Measurements from ENCODE around the gene BTNL3.
"Not testable (repeated sequence)": the region's sequence is repeated elsewhere in the genome, so short reads cannot be mapped to it uniquely, and the experiment has no call there.

The BTNL3 gene

DNA sequence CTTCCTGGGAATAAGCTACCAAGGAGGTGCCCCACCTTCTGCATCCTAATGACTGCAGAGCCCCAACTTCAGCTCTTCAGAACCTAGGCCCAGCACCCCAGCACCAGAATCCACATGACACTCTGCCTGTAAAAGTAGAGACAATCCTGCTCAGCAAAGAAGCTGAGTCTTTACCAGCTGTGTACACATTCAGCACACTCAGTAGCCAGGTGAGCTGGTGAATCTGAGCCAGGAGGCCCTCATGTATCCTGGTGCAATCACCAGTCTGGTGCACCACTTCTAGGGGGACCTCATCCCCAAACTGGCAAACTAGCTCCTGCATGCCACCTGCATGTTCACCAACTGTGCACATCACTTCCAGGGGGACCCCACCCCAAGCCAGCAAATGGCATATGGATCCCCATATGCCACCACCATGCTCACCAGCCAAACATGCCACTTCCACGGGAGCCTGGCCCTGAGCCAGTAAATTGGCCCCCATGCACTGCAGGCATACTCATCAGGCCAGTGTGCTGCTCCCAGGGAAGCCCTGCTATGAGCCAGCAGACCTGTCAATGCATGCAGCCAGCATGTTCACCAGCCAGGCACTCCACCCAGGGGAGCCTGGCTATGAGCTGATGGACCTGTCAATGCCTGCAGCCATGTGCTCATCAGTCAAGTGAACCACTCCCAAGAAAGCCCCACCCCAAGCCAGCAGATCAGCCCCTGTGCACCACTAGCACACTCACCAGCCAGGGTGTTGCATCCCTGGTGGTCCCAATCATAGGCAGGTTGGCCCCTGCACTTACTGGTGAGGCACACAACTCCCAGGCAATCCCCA lies 35.8 kb downstream of the BTNL3 start:
- DNase-seq (ENCODE audit: low spot score), result no peak

- no peak for DNase-seq (ENCODE audit: low spot score)
Measured at GRCh38 chr5:181027452-181028031, 38.9 kb downstream of the BTNL3 start.

- DNase-seq (ENCODE audit: low spot score), result no peak
Measured at GRCh38 chr5:181028032-181028819, 39.6 kb downstream of the BTNL3 start.

- no peak for DNase-seq (ENCODE audit: low spot score)
Measured at GRCh38 chr5:181031716-181032115, 43.1 kb downstream of the BTNL3 start.

GRCh38 chr5:181035991-181036815 lies 47.6 kb downstream of the BTNL3 start:
- no peak for DNase-seq (ENCODE audit: low spot score)

GRCh38 chr5:181036816-181037364 lies 48.2 kb downstream of the BTNL3 start:
- DNase-seq (ENCODE audit: low spot score), result no peak

DNA sequence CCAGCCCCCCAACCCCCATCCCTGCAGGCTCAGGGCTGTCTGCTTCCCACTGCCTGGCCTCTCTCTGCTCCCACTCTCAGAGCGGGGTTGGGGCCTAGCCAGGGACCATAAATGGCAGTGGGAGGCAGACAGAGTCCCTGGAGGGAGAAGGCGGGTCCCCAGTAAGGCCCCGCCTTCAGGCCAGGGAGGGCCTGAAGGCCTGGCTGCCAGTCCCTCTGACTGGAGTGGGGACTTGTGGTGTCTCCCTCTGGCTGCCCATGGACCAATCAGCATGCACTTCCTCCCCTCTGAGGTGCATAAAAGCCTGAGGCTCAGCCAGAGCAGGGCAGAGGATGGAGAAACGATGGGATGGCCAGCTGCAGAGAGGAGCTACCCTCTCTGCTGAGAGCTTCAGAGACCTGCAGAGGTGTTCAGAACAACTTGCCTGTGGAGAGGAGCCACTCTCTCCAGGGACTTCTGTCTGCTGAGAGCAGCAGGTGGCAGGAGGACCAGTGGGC lies 48.8 kb downstream of the BTNL3 start:
- DNase-seq (ENCODE audit: low spot score), result no peak

DNA sequence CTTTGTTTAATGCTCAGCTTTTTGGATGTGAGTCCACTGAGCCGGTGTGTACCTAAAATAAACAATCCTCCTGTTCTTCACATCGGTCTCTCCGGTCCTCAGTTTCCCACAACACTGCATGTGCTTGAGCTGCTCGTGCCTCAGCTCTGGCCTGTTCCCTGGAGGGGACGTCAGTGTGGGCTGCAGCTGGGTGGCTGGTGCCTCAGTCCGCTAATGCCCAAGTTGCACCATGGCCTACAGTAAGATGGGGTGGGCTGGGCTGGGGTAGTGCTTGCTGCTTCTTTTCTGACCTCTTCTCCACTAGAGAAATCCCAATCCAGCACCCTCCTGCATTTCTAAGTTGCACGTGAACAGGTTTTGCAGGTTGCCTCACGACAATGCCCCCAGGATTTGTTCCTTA lies 50.8 kb downstream of the BTNL3 start:
- no peak for DNase-seq (ENCODE audit: low spot score)

DNA sequence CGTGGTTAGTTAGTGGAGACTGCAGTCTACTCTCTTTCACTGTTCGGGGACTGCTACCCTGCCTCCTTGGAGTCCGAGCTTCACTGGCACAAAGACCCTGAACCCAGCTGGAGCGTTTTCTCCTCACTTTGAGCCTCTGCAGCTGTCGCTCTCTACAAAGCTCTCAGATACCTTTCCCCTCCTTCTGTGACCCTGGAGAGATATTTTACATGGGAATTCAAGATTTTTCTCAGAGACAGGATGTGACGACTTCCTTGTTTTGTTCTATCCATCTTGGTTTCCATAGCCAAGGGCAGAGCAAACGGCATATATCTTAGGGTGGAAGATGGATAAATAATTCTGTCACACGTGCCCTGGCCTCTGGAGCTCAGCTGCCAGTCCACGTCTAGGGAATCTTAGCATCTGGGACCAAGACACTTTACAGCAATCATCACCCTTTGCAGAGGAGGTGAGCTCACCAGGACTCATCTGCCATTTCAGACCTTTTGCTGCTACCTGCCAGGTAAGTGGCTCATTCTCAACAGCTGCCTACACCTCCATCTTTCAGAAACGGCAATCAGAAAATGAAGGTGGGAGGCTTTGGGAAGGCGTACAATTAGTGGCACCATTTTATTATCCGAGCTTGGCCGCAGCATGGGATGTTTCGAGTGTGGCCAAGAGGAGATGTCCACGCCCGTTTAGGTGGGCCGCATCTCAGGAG lies 51.4 kb downstream of the BTNL3 start, which contains the start of gene BTNL9:
Gene BTNL9 (plus strand): TSS at position 336 of the 700 bp plus-strand sequence. CDS start 5,224 bp downstream, outside the sequence.
- no peak for DNase-seq (ENCODE audit: low spot score)

GRCh38 chr5:181040631-181040945 lies 51.9 kb downstream of the BTNL3 start:
- DNase-seq (ENCODE audit: low spot score), result no peak

GRCh38 chr5:181041043-181041442 lies 52.4 kb downstream of the BTNL3 start:
- no peak for DNase-seq (ENCODE audit: low spot score)

GRCh38 chr5:181042036-181042713 lies 53.5 kb downstream of the BTNL3 start:
- DNase-seq (ENCODE audit: low spot score), result no peak

DNA sequence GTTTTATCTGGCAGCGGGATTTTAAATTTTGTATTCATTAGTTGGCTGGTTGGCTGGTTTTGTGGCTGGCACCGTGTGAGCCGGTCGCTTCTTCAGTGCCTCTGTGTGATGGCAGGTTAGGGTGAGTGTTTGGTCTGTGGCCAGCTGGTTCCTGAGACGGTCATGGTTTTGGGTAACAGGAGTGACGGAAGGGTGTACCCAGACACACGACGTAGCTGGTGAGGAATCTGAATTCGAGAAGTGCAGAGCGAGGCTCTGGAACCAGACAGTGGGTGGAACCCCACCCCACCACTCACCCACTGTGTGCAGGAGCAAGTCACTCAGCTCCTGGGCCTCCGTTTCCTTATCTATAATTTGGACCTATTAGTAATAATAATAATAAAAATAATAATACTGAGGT lies 54.1 kb downstream of the BTNL3 start:
- DNase-seq (ENCODE audit: low spot score), result no peak

DNA sequence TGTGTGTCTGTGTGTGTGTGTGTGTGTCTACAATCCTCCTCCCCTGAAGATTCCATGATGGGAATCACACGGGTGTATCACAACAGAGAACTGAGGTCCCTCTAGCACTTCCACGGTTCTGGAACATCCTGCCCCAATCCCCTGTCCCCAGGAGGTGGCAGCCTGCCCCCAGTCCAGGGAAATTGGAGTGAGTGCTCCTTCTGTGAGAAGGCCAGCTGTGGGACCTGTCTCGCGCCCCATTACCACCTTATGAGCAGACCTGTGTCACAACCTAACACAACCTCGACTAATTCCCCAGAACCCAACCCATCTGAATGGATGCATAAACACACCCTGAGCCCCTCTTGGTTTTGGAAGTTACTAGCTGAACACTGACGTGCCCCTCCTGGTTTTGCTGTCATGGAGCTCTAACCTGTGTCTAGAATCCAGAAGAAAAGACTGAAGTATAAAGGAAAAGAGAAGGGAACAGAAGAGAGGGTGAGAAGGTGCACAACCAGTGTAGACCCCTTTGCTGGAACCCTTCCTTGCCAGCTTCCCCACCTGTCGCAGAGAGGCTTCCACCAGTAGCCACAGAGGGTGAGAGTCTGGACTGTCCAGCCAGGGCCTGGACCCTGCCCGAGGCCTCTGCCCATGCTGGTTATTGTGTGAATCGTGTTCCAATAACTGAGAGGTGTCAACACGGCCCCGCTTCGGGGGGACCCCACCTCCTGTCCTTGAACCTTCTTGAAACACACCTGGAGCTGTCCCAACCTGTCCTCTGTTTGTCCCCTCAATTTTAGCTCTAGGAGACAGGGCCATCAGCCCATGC lies 54.8 kb downstream of the BTNL3 start:
- peak; percentile 18 for DNase-seq (ENCODE audit: low spot score)

- no peak for DNase-seq (ENCODE audit: low spot score)
Measured at GRCh38 chr5:181044093-181044599, 55.5 kb downstream of the BTNL3 start.

GRCh38 chr5:181044662-181045305 lies 56.1 kb downstream of the BTNL3 start:
- DNase-seq (ENCODE audit: low spot score), result no peak

- DNase-seq (ENCODE audit: low spot score), result no peak
Measured at GRCh38 chr5:181045316-181045715, 56.7 kb downstream of the BTNL3 start.

DNA sequence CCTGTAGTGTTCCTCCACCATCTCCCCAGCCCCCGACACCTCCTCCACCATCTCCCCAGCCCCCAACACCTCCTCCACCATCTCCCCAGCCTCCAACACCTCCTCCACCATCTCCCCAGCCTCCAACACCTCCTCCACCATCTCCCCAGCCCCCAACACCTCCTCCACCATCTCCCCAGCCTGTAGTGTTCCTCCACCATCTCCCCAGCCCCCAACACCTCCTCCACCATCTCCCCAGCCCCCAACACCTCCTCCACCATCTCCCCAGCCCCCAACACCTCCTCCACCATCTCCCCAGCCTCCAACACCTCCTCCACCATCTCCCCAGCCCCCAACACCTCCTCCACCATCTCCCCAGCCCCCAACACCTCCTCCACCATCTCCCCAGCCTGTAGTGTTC lies 57.2 kb downstream of the BTNL3 start:
- not testable (repeated sequence) for DNase-seq (ENCODE audit: low spot score)

- DNase-seq (ENCODE audit: low spot score), result no peak
Measured at GRCh38 chr5:181047288-181047687, 58.6 kb downstream of the BTNL3 start.

All from hematopoietic multipotent progenitor cell treated with erythropoietin and hydrocortisone succinate and interleukin-3 and kit ligand, for 17 days (in vitro differentiated cells).